GM23338 (cell line): ENCODE results near the gene KCNB1. TPM values are rescaled to one million over a fixed set of nuclear protein-coding genes. Genes with fewer than 3 reads are reported as not detected.

ENCODE experiments used
- ATAC-seq: fragments of 200-7000 bp; cut with Tn5 transposase; 3 replicates; pipeline ENCODE4 v1.9.1; 2020
- DNase-seq: peaks from one replicate; pipeline ENCODE4 v3.0.0-alpha.2; 2015; ENCODE audit warnings: low spot score
- H2AFZ ChIP-seq: fragments of 200-600 bp; sonication (generic); 2 replicates; pipeline ENCODE4 v1.8.0; 2016; ENCODE audit warnings: antibody characterized with exemption, mild to moderate bottlenecking, moderate library complexity
- H3F3A ChIP-seq: fragments of 200-600 bp; sonication (generic); replicated peaks from 2 replicates; pipeline ENCODE4 v1.8.0; 2017; ENCODE audit warnings: antibody characterized with exemption, mixed run types, low read depth
- H3K27ac ChIP-seq: fragments of 200-600 bp; sonication (generic); 2 replicates; pipeline ENCODE4 v1.6.1; 2016; ENCODE audit warnings: low read depth
- H3K27me3 ChIP-seq: fragments of 200-600 bp; sonication (generic); 2 replicates; pipeline ENCODE4 v1.8.0; 2016; ENCODE audit warnings: mild to moderate bottlenecking, mixed run types, moderate library complexity; ENCODE audit not compliant: insufficient read depth
- H3K36me3 ChIP-seq: fragments of 200-600 bp; sonication (generic); 2 replicates; pipeline ENCODE4 v1.8.0; 2016; ENCODE audit warnings: mild to moderate bottlenecking; ENCODE audit not compliant: insufficient read depth
- H3K4me1 ChIP-seq: fragments of 200-600 bp; sonication (generic); 2 replicates; pipeline ENCODE4 v1.8.0; 2016; ENCODE audit warnings: mild to moderate bottlenecking, moderate library complexity; ENCODE audit not compliant: insufficient read depth
- H3K4me2 ChIP-seq: fragments of 200-600 bp; sonication (generic); 2 replicates; pipeline ENCODE4 v1.7.1; 2017; ENCODE audit warnings: mixed run types
- H3K4me3 ChIP-seq: fragments of 200-600 bp; sonication (generic); 2 replicates; pipeline ENCODE4 v1.6.1; 2016; ENCODE audit warnings: mixed run types
- H3K79me2 ChIP-seq: fragments of 200-600 bp; sonication (generic); replicated peaks from 2 replicates; pipeline ENCODE4 v1.8.0; 2017; ENCODE audit warnings: mild to moderate bottlenecking; ENCODE audit not compliant: insufficient read depth
- H3K9me2 ChIP-seq: fragments of 200-600 bp; sonication (generic); 2 replicates; pipeline ENCODE4 v1.8.0; 2017; ENCODE audit not compliant: insufficient read depth
- H4K20me1 ChIP-seq: fragments of 200-600 bp; sonication (generic); replicated peaks from 2 replicates; pipeline ENCODE4 v1.8.0; 2017; ENCODE audit warnings: mild to moderate bottlenecking; ENCODE audit not compliant: insufficient read depth
- H3K27ac Mint-ChIP-seq: 2 replicates; pipeline ENCODE4 v1.8.0; 2020; ENCODE audit warnings: inconsistent platforms, mild to moderate bottlenecking, moderate library complexity, mixed read lengths
- H3K27me3 Mint-ChIP-seq: 3 replicates; pipeline ENCODE4 v1.8.0; 2022; ENCODE audit warnings: low read depth, mild to moderate bottlenecking, moderate library complexity, mixed read lengths, inconsistent platforms; ENCODE audit not compliant: insufficient read depth, poor library complexity
- H3K36me3 Mint-ChIP-seq: 3 replicates; pipeline ENCODE4 v1.8.0; 2021; ENCODE audit warnings: low read depth, mild to moderate bottlenecking, inconsistent platforms, moderate library complexity, mixed read lengths
- H3K4me1 Mint-ChIP-seq: 3 replicates; pipeline ENCODE4 v1.8.0; 2020; ENCODE audit warnings: mild to moderate bottlenecking, inconsistent platforms, mixed read lengths
- H3K4me3 Mint-ChIP-seq: 3 replicates; pipeline ENCODE4 v1.8.0; 2021; ENCODE audit warnings: moderate library complexity, mild to moderate bottlenecking, inconsistent platforms, mixed read lengths
- H3K9me3 Mint-ChIP-seq: 3 replicates; pipeline ENCODE4 v1.8.0; 2020; ENCODE audit warnings: moderate library complexity, mild to moderate bottlenecking, inconsistent platforms, mixed read lengths
- CREB1 ChIP-seq: fragments of 250-450 bp; sonication (Bioruptor Pico); IDR thresholded peaks from 2 replicates; pipeline ENCODE4 v1.5.0; 2020; ENCODE audit warnings: low read depth, mild to moderate bottlenecking, moderate library complexity
- CTCF ChIP-seq, 2 experiments: fragments of 200-600 bp in 1 of 2; sonication (generic) in 1 of 2; conservative IDR thresholded peaks; 2 replicates each; pipeline versions ENCODE4 v1.5.1 to v1.6.1; 2016 to 2017; ENCODE audit warnings: antibody characterized with exemption in 2 of 2, low read depth in 2 of 2, mild to moderate bottlenecking in 2 of 2, moderate library complexity in 1 of 2
- ETS1 ChIP-seq: IDR thresholded peaks from 2 replicates; pipeline ENCODE4 v1.6.1; 2016; ENCODE audit warnings: antibody characterized with exemption
- EZH2 ChIP-seq: fragments of 200-600 bp; sonication (generic); IDR thresholded peaks from one replicate; pipeline ENCODE4 v1.8.0; 2017; ENCODE audit warnings: antibody characterized with exemption, mild to moderate bottlenecking, low read depth; ENCODE audit not compliant: unreplicated experiment
- EZH2phosphoT487 ChIP-seq: fragments of 200-600 bp; sonication (generic); IDR thresholded peaks from one replicate; pipeline ENCODE4 v1.8.1; 2018; ENCODE audit warnings: antibody characterized with exemption; ENCODE audit not compliant: unreplicated experiment
- JUNB ChIP-seq: IDR thresholded peaks from one replicate; pipeline ENCODE4 v1.6.1; 2016; ENCODE audit warnings: antibody characterized with exemption; ENCODE audit not compliant: unreplicated experiment
- NANOG ChIP-seq: IDR thresholded peaks from 2 replicates; pipeline ENCODE4 v1.6.1; 2016; ENCODE audit warnings: antibody characterized with exemption, borderline replicate concordance
- POLR2AphosphoS5 ChIP-seq: IDR thresholded peaks from 2 replicates; pipeline ENCODE4 v1.6.1; 2016; ENCODE audit warnings: antibody characterized with exemption, low read depth
- REST ChIP-seq: IDR thresholded peaks from one replicate; pipeline ENCODE4 v1.6.1; 2018; ENCODE audit warnings: antibody characterized with exemption; ENCODE audit not compliant: unreplicated experiment
- STAT1 ChIP-seq: IDR thresholded peaks from one replicate; pipeline ENCODE4 v1.6.1; 2016; ENCODE audit warnings: antibody characterized with exemption; ENCODE audit not compliant: unreplicated experiment
- ZNF114 ChIP-seq: fragments of 250-450 bp; sonication (Bioruptor Pico); IDR thresholded peaks from 2 replicates; pipeline ENCODE4 v1.5.0; 2020; ENCODE audit warnings: mild to moderate bottlenecking, moderate library complexity
- ZNF331 ChIP-seq: fragments of 250-450 bp; sonication (Bioruptor Pico); IDR thresholded peaks from 2 replicates; pipeline ENCODE4 v1.5.0; 2020; ENCODE audit warnings: low read depth, mild to moderate bottlenecking, moderate library complexity
- ZNF462 ChIP-seq: fragments of 250-450 bp; sonication (Bioruptor Pico); IDR thresholded peaks from 2 replicates; pipeline ENCODE4 v1.5.0; 2020; ENCODE audit warnings: mild to moderate bottlenecking, moderate library complexity
- polyA plus RNA-seq: library from polyadenylated mRNA; unstranded; fragments of >200 nt; fragmentation: Nextera tagmentation; extraction: Ambion mirVana; gene quantifications from 2 replicates; pipeline ENCODE4 v1.2.1, GENCODE V29; 2016
- total RNA-seq: library from RNA; depleted of rRNA; stranded (reverse); fragments of >200 nt; shearing (Covaris generic); gene quantifications from 2 replicates; pipeline ENCODE4 v1.2.3, GENCODE V29; 2014

The KCNB1 gene
- total and polyA plus RNA-seq, 2 experiments from 2014 or later: 0.28 to 0.29 TPM

- H3K9me3 Mint-ChIP-seq: no peaks in the 10 kb centered on the region
- no peak overlapping the region for H2AFZ ChIP-seq
- no peak overlapping the region for H3K27ac ChIP-seq
- H3K27ac Mint-ChIP-seq: no peak overlapping the region
- H3K27me3 Mint-ChIP-seq: peaks cover 9% of the 10 kb centered on the region
- H4K20me1 ChIP-seq: no peaks in the 10 kb centered on the region
- H3K79me2 ChIP-seq: no peaks in the 10 kb centered on the region
- no peak overlapping the region for H3K4me3 Mint-ChIP-seq
- H3K4me1 Mint-ChIP-seq: no peaks in the 10 kb centered on the region
- TF ChIP-seq ZNF114 (CRISPR knock-in tag) (no peak), EZH2 (no peak), STAT1 (no peak), ZNF331 (CRISPR knock-in tag) (no peak), CREB1 (CRISPR knock-in tag) (no peak), EZH2phosphoT487 (no peak), NANOG (no peak), ETS1 (no peak), ZNF462 (CRISPR knock-in tag) (no peak), REST (no peak), POLR2AphosphoS5 (no peak), CTCF (conservative IDR thresholded peaks at IDR 0.05; ENCODE audit: low read depth in 2 of 2) (no peak), JUNB (no peak)
- DNase-seq: no peak
- no peaks in the 10 kb centered on the region for H3K4me1 ChIP-seq
- H3K27me3 ChIP-seq: no peaks in the 10 kb centered on the region
- no peaks in the 10 kb centered on the region for H3F3A ChIP-seq
- no peaks in the 10 kb centered on the region for H3K9me2 ChIP-seq
- H3K36me3 Mint-ChIP-seq: no peaks in the 10 kb centered on the region
- no peak overlapping the region for H3K4me2 ChIP-seq
- ATAC-seq: no peak
- H3K4me3 ChIP-seq: no peak overlapping the region
- H3K36me3 ChIP-seq: no peaks in the 10 kb centered on the region
Measured at GRCh38 chr20:49433333-49433732, 49.1 kb downstream of the KCNB1 start.
